BJ (cell line): ENCODE data around the gene CCR5AS.

Experiments
- CTCF ChIA-PET: fragments of 350-600 bp; formaldehyde crosslinking; extraction: SDS; loops from one replicate; lab custom pipeline; 2021; ENCODE audit warnings: antibody characterized with exemption, inconsistent platforms; lab: Yijun Ruan, JAX
- POLR2A ChIA-PET: fragments of 300-600 bp; sonication (Branson Sonifier 250); formaldehyde crosslinking; extraction: SDS; loops from one replicate; lab custom pipeline; 2021; ENCODE audit warnings: antibody characterized with exemption; lab: Charles Lee
- DNase-seq: peaks from one replicate; pipeline ENCODE4 v3.0.0-alpha.2; 2011; ENCODE audit warnings: low read depth
- H3K27me3 ChIP-seq: 2 replicates; pipeline ENCODE4 v1.6.0; 2011; ENCODE audit warnings: low read length; ENCODE audit not compliant: control insufficient read depth, insufficient read depth
- H3K36me3 ChIP-seq: 2 replicates; pipeline ENCODE4 v1.5.1; 2011; ENCODE audit warnings: low read length; ENCODE audit not compliant: control insufficient read depth, insufficient read depth
- H3K4me3 ChIP-seq: 2 replicates; pipeline ENCODE4 v1.5.1; 2011; ENCODE audit warnings: low read depth, mild to moderate bottlenecking, control low read depth, low read length
- TF ChIP-seq, protein P1 (sequence below): IDR thresholded peaks from 2 replicates; pipeline ENCODE4 v1.5.1; 2011; ENCODE audit warnings: low read depth, mild to moderate bottlenecking, control low read depth, inconsistent platforms, low read length, moderate library complexity; ENCODE audit not compliant: insufficient read depth

The CCR5AS gene

DNA sequence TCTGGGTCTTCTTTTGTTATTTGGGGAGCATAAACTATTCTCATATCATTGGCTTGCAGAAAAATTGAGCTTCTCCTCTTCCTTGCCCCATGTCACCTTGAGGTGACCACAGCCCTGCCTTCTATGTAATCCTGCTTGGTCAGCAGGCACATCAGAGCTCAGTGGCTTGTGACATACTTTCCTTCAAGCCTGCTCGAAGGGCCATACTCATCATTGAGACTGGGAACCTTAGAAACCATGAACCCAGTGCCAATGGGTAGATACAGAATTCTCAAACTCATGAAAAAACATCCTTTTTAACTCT lies 56.7 kb downstream of the CCR5AS start:
- ChIA-PET CTCF (interaction anchor here (1.1 kb wide), 1 partner anchor 421 kb away, joined by 3 read pairs; no protein-coding TSS in a partner anchor), POLR2A (no interaction called here)
- DNase-seq, result no peak
- Histone ChIP-seq H3K4me3 (no peak overlapping the region), H3K36me3 (no peaks in the 10 kb centered on the region), H3K27me3 (peaks cover 3% of the 10 kb centered on the region)
- TF ChIP-seq, protein P1, sequence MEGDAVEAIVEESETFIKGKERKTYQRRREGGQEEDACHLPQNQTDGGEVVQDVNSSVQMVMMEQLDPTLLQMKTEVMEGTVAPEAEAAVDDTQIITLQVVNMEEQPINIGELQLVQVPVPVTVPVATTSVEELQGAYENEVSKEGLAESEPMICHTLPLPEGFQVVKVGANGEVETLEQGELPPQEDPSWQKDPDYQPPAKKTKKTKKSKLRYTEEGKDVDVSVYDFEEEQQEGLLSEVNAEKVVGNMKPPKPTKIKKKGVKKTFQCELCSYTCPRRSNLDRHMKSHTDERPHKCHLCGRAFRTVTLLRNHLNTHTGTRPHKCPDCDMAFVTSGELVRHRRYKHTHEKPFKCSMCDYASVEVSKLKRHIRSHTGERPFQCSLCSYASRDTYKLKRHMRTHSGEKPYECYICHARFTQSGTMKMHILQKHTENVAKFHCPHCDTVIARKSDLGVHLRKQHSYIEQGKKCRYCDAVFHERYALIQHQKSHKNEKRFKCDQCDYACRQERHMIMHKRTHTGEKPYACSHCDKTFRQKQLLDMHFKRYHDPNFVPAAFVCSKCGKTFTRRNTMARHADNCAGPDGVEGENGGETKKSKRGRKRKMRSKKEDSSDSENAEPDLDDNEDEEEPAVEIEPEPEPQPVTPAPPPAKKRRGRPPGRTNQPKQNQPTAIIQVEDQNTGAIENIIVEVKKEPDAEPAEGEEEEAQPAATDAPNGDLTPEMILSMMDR, result no peak

DNA sequence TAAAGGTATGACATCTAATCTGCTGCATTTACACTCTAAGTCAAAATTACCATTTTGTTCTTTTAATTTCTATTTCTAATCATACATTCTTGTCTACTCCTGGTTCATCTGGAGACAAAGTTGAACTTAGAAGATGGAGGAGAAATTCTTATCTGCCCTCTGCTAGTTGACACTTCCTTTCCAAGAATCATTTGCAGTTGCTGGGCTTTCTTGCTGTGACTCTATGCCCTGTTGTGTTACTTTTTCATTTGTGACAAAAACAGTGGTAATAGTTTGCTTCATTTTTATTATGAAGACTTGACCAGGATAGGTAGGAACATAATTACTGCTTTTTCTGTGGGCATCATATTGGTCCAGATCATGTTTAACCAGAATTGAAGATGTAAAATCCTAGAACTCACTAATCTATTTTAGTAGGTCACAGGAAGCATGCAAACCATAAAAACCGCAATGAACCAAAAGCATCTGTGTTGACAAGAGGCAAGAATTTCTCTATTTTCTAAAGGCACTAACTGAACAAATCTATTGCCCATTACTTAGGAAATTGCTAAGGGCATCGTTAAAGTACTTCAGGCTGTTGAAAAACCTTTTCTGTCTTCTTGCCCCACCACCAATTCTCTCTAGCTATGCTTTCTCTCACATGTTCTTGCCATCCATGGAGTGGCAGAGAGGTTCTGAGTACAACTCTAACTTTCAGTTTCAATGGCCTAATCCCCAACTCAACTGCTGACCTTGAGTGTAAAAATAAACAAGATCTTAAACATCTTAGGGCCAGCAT lies 57.2 kb downstream of the CCR5AS start:
- CTCF ChIA-PET, result no interaction called here
- TF ChIP-seq, protein P1, result no peak
- no peak for DNase-seq
- POLR2A ChIA-PET, result no interaction called here
- Histone ChIP-seq H3K36me3 (no peaks in the 10 kb centered on the region), H3K27me3 (peaks cover 3% of the 10 kb centered on the region), H3K4me3 (no peak overlapping the region)

DNA sequence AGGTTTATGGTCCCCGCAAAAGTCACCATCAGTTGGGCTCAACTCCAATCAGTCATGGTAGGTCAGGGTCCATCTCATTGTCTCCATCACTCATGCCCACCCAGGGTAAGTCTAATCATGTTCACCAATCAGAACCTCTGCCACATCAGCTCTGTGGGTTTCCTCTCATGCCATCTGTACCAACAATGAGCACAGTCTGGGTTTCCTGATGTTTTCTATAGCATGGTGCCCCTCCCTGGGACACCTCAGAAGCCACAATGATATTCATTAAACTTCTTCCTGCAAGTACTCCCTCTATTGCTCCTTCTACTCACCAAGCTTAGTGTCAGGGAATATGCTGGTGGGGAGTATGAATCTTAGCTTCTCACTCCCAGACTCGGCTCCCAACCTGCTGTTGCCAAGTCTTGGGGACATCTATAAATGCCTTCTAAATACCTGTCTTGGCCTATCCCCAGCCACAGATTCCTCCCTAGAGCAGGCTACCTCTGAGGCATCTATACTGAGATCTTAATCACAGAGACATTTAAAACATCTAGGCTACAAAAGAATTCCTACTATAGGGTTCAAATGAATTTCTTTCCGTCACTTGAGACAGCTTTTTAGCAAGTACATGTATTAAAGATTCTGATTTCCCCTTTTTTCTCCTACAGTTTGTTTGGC lies 57.9 kb downstream of the CCR5AS start:
- ChIA-PET CTCF (interaction anchor here (0.7 kb wide), 1 partner anchor 24 kb away, joined by 3 read pairs; no protein-coding TSS in a partner anchor), POLR2A (no interaction called here)
- no peak overlapping the region for H3K4me3 ChIP-seq
- no peaks in the 10 kb centered on the region for H3K36me3 ChIP-seq
- H3K27me3 ChIP-seq, result peaks cover 3% of the 10 kb centered on the region
- TF ChIP-seq, protein P1, result no peak
- DNase-seq, result no peak

DNA sequence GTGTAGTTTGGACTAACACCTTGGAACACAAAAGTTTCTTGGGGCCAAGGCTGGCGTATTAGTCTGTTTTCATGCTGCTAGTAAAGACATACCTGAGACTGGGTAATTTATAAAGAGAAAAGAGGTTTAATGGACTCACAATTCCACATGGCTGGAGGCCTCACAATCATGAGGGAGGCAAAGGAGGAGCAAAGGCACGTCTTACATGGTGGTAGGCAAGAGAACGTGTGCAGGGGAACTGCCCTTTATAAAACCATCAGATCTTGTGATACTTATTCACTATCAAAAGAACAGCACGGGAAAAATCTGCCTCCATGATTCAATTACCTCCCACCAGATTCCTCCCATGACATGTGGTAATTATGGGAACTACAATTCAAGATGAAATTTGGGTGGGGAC lies 62.4 kb downstream of the CCR5AS start:
- CTCF ChIA-PET, result no interaction called here
- DNase-seq, result no peak
- Histone ChIP-seq H3K27me3 (no peaks in the 10 kb centered on the region), H3K36me3 (no peaks in the 10 kb centered on the region), H3K4me3 (no peak overlapping the region)
- TF ChIP-seq, protein P1, result no peak
- POLR2A ChIA-PET, result no interaction called here

DNA sequence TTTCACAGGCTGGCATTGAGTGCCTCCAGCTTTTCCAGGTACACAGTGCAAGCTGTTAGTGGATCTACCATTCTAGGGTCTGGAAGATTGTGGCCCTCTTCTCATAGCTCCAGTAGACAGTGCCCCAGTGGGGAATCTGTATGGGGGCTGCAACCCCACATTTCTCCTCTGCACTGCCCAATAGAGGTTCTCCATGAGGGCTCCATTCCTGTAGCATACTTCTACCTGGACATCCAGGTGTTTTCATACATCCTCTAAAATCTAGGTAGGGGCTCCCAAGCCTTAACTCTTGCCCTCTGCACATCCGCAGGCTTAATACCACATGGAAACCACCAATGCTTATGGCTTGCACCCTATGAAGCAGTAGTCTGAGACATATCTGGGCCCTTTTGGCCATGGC lies 68.0 kb downstream of the CCR5AS start:
- H3K4me3 ChIP-seq, result no peak overlapping the region
- CTCF ChIA-PET, result no interaction called here
- no peaks in the 10 kb centered on the region for H3K27me3 ChIP-seq
- DNase-seq, result no peak
- TF ChIP-seq, protein P1, result no peak
- POLR2A ChIA-PET, result interaction anchor here (0.6 kb wide), 1 partner anchor 208 kb away, joined by 3 read pairs; no protein-coding TSS in a partner anchor
- H3K36me3 ChIP-seq, result no peaks in the 10 kb centered on the region
